GM18870 (cell line): ENCODE measurements around the gene FUNDC1.

ENCODE experiments used
- ATAC-seq: cut with Tn5 transposase; IDR thresholded peaks from one replicate; pipeline ENCODE4 v1.9.1; 2021; ENCODE audit warnings: moderate library complexity; ENCODE audit not compliant: unreplicated experiment

FUNDC1 gene

DNA sequence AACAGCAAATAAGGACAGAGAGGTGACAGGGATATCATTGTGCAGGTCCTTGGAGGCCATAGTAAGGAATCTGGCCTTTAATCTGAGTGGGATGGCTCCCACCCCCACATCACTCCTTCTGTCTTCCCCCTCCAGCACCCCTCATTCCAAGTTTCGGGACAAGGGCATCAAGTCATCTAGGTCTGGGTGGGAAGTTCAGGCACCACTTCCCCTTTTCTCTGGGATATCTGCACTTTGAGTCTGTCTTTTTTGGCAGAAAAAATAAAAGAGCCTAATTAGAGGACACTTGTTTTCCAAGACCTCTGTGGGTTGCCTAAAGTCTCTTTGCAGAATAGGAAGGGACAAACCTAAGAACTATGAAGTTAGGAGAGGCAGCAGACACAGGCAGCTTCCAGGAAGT lies 60.1 kb downstream of the FUNDC1 start:
- ATAC-seq, result no peak

- ATAC-seq, result no peak
Measured at GRCh38 chrX:44480591-44480990, 62.1 kb downstream of the FUNDC1 start.

- ATAC-seq, result no peak
Measured at GRCh38 chrX:44474410-44474809, 68.2 kb downstream of the FUNDC1 start.
